ENCODE results near the gene GLCCI1.

The GLCCI1 gene

GRCh38 chr7:8134089-8134733, 165.6 kb downstream of the GLCCI1 start:
- peak; percentile 75 for DNase-seq

GRCh38 chr7:8135417-8135816, 166.8 kb downstream of the GLCCI1 start:
- DNase-seq: peak; percentile 48

- DNase-seq: no peak
These were observed 167.6 kb downstream of the GLCCI1 start for GRCh38 chr7:8136051-8136730.

Measured in CD4-positive, alpha-beta T cell treated with Interleukin-4 for 4 hours (primary cell).